Osteoblast (primary cell): ENCODE measurements around the gene GPR156. TPM values are rescaled to one million over a fixed set of nuclear protein-coding genes. Genes with fewer than 3 reads are reported as not detected.

Experiments
- DNase-seq: peaks from one replicate; pipeline ENCODE4 v3.0.0; 2011; ENCODE audit warnings: low spot score, mixed read lengths; ENCODE audit not compliant: insufficient read length; ENCODE audit errors: missing footprints
- H2AFZ ChIP-seq: 2 replicates; pipeline ENCODE4 v1.6.0; 2011; ENCODE audit warnings: mild to moderate bottlenecking, low read length
- H3K27ac ChIP-seq: 2 replicates; pipeline ENCODE4 v1.5.1; 2011; ENCODE audit warnings: mild to moderate bottlenecking, low read depth, low read length, moderate library complexity
- H3K27me3 ChIP-seq: 2 replicates; pipeline ENCODE4 v1.6.0; 2012; ENCODE audit warnings: mild to moderate bottlenecking, control low read depth, inconsistent platforms, low read length, moderate library complexity; ENCODE audit not compliant: insufficient read depth
- H3K36me3 ChIP-seq: 2 replicates; pipeline ENCODE4 v1.5.1; 2011; ENCODE audit warnings: mild to moderate bottlenecking, low read length, control low read depth, moderate library complexity; ENCODE audit not compliant: insufficient read depth
- H3K4me1 ChIP-seq: 2 replicates; pipeline ENCODE4 v1.5.1; 2011; ENCODE audit warnings: mild to moderate bottlenecking, low read length, control low read depth, moderate library complexity; ENCODE audit not compliant: insufficient read depth
- H3K4me2 ChIP-seq: 2 replicates; pipeline ENCODE4 v1.6.0; 2011; ENCODE audit warnings: mild to moderate bottlenecking, low read length; ENCODE audit not compliant: insufficient read depth
- H3K4me3 ChIP-seq: fragments of 200-600 bp; sonication (generic); 3 replicates; pipeline ENCODE4 v1.5.1; 2012; ENCODE audit warnings: mild to moderate bottlenecking, low read length, inconsistent platforms; ENCODE audit not compliant: insufficient read depth
- H3K79me2 ChIP-seq: 2 replicates; pipeline ENCODE4 v1.6.0; 2012; ENCODE audit warnings: mild to moderate bottlenecking, low read length, control low read depth, inconsistent platforms; ENCODE audit not compliant: insufficient read depth
- H3K9me3 ChIP-seq: 2 replicates; pipeline ENCODE4 v1.5.1; 2011; ENCODE audit warnings: low read depth, low read length, control low read depth
- H4K20me1 ChIP-seq: 2 replicates; pipeline ENCODE4 v1.6.0; 2012; ENCODE audit warnings: mild to moderate bottlenecking, low read length, control low read depth; ENCODE audit not compliant: insufficient read depth
- CTCF ChIP-seq: IDR thresholded peaks from 2 replicates; pipeline ENCODE4 v1.5.1; 2011; ENCODE audit warnings: mild to moderate bottlenecking, low read depth, low read length, moderate library complexity; ENCODE audit errors: extremely low read depth
- total RNA-seq: library from RNA; depleted of rRNA; stranded (reverse); fragments of >200 nt; gene quantifications from 2 replicates; pipeline ENCODE4 v1.2.3, GENCODE V29; 2012

GPR156 gene
- total RNA-seq, 1 donor, result 1.4 TPM

GRCh38 chr3:120285508-120285841 lies 453 bp upstream of the GPR156 start:
- Histone ChIP-seq H2AFZ (peak overlapping the region; percentile 41), H3K27me3 (peaks cover 37% of the 10 kb centered on the region), H3K4me1 (no peaks in the 10 kb centered on the region), H3K4me2 (peak overlapping the region; percentile 82), H4K20me1 (no peaks in the 10 kb centered on the region), H3K79me2 (no peaks in the 10 kb centered on the region), H3K27ac (no peak overlapping the region), H3K36me3 (no peaks in the 10 kb centered on the region), H3K9me3 (no peaks in the 10 kb centered on the region), H3K4me3 (peak overlapping the region; percentile 70)
- peak; percentile 74 for DNase-seq
- TF ChIP-seq CTCF, result no peak

- Histone ChIP-seq H3K27me3 (peaks cover 31% of the 10 kb centered on the region), H3K79me2 (no peaks in the 10 kb centered on the region), H2AFZ (no peak overlapping the region), H3K4me3 (no peak overlapping the region), H3K9me3 (no peaks in the 10 kb centered on the region), H3K4me1 (no peaks in the 10 kb centered on the region), H4K20me1 (no peaks in the 10 kb centered on the region), H3K36me3 (no peaks in the 10 kb centered on the region), H3K4me2 (no peak overlapping the region), H3K27ac (no peak overlapping the region)
- no peak for DNase-seq
- no peak for TF ChIP-seq CTCF
These were observed 3.8 kb downstream of the GPR156 start for GRCh38 chr3:120281261-120281660.

- Histone ChIP-seq H2AFZ (no peak overlapping the region), H3K36me3 (no peaks in the 10 kb centered on the region), H3K27ac (no peak overlapping the region), H3K9me3 (no peaks in the 10 kb centered on the region), H3K4me3 (no peak overlapping the region), H3K79me2 (no peaks in the 10 kb centered on the region), H3K4me2 (no peak overlapping the region), H3K27me3 (peaks cover 24% of the 10 kb centered on the region), H4K20me1 (no peaks in the 10 kb centered on the region), H3K4me1 (no peaks in the 10 kb centered on the region)
- no peak for TF ChIP-seq CTCF
- DNase-seq, result no peak
These were observed 4.5 kb downstream of the GPR156 start for GRCh38 chr3:120280566-120280965.

GRCh38 chr3:120280026-120280425 lies 5.0 kb downstream of the GPR156 start:
- Histone ChIP-seq H3K27ac (no peak overlapping the region), H3K9me3 (no peaks in the 10 kb centered on the region), H3K4me3 (no peak overlapping the region), H4K20me1 (no peaks in the 10 kb centered on the region), H3K27me3 (peaks cover 20% of the 10 kb centered on the region), H2AFZ (no peak overlapping the region), H3K4me2 (no peak overlapping the region), H3K36me3 (no peaks in the 10 kb centered on the region), H3K4me1 (no peaks in the 10 kb centered on the region), H3K79me2 (no peaks in the 10 kb centered on the region)
- TF ChIP-seq CTCF, result no peak
- DNase-seq, result no peak
